HG03280 (cell line): ENCODE data around the gene TLR8.

Experiments used
- ATAC-seq: cut with Tn5 transposase; IDR thresholded peaks from one replicate; pipeline ENCODE4 v1.9.1; 2021; ENCODE audit warnings: mild to moderate bottlenecking, moderate library complexity; ENCODE audit not compliant: unreplicated experiment

TLR8 gene

DNA sequence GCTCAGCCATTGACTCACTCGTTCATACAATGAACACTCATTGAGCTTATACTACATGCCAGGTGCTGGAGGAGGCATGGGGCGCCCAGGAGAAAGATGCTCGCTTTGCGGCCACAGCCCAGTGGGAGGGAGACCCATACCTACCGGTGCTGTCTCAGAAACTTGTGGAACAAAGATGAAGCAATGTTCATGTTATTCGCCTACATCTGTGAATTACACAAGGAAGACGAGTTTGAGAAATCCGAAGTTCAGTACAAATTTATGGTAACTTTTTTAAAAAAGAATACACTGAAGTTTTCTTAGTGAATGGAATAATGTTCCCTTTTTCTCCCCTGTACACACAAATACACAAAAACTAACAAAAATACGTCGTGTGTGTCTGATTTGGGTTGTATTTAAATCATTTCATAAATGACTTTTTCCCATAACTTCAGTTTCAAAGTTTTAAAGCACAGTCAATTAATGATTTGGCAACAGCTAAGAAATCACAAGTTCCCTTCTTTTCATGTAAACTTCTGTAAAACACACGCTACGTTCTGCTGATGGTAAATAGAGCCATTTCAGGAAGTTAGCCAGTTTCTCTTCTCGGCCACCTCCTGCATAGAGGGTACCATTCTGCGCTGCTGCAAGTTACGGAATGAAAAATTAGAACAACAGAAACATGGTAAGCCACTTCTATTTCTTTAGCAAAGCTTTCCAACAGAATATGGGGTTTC, at the start of gene TLR8:
Gene TLR8, plus strand, starts transcription at position 575 of the 716 bp plus-strand sequence. Its CDS starts 87 bp downstream, at position 662.
- ATAC-seq: no peak

DNA sequence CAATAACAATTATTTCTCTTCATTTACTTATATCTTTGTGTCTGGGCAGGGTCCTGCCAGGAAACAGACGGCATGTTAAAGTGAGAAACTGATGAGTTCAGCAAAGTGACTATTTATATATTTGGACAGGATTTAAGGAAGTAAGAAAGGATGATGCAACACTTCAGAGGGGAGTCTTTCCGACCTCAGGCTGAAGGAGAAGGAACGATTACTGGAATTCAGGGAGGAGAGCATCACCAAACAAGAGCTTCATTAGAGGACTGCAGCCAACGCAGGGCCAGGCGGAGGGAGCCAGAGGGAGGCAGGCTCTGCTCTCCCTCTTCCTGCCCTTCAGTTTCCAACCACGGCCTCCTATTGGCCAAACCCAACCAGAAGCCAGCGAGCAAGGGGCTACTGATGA, 41.1 kb upstream of the TLR8 start:
- ATAC-seq: no peak

DNA sequence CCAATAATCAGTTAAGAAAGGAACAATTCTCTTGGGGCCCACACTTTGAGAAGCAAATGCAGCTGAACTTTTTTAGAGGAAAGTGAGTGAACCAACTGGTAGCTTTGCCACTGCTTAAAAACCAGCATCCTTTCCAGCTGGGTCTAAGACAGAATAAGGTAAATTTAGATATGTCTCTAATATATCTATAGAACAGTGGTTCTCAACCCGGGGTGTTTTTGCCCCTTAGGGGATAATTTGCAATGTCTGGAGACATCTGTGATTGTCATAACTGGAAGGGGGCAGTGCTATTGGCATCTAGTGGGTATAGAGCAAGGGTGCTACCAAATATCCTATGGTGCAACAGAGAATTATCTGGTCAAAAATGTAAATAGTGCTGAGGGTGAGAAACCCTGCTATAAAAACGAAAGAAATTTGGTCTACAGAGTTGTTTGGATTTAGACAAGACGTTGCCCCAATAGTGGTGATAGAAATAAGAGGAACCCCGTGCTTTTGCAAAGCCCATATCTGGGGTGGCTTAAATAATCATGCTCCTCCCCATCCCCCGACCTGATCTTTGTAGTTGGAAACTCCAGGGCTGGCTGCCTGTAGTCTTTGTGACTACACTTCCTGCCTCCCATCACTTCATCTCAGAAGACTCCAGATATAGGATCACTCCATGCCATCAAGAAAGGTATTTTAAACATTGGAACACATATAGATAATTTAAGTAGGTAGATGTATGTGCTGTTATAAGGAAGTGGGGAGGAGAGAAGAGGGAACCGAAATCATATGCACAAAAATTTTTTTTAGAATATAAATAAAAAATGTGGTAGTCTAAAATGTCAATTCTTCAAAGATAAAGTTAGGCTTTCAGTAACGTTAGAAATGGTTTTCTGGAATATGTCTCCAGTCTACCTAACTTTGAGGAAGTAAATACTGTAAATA, 39.7 kb upstream of the TLR8 start, which contains the start of gene TLR7:
Gene TLR7, plus strand, starts transcription at position 622 of the 927 bp plus-strand sequence. CDS start 507 bp downstream, outside the sequence.
- no peak for ATAC-seq

DNA sequence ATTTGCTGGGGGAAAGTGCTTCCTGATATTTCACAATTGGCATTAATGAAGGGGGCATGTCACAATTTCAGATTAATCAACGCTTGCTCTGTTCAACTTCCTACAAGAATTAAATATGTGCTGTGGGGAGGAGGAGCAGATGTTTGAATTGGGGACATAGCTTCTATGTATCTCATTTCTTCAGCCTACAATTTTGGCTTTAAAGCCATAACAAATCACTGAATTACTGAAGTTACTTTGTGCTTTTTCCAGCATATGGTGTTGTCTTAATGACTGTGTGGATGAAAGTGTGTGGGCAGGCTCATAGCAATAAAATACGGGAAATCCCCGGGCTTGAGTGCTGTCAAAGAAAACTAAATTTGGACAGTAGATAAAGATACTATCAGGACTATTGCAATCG, 38.7 kb upstream of the TLR8 start:
- ATAC-seq: no peak

DNA sequence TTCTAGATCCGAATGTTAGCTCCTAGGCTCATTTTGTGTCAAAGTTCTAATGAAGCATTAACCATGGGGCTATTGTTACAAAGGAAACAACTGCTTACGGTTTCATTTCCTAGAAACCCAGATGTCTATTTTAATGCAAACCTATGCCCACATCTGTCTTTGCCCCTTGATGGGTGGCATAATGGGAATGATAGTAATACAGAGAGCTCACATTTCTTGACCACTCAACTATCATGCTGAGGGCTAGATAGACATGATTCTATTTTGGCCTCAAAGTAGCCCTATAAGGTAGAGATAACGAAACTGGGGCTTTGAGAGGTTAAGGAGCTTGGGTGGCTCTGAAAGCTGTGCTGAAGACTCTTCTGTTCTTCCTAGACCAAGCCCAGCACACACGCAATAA, 37.7 kb upstream of the TLR8 start:
- no peak for ATAC-seq

DNA sequence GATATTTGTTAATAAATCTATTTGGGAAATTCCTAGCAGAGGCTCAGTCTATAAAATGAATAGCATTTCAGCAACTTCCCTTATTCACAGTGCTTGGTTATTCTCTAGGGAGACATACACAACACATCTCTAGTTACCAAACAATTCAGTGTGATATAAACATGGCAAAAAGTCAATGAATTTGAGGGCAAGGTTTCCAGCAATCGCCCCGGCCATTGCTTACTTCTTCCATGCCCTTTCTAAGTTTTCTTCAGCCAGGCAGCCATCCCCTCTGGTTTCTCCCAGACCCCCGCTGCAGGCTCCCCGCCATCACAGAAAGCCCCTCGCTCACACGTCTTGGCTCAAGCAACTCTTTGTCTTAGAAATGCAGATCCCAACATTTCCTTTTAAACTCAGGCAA, 35.2 kb upstream of the TLR8 start:
- ATAC-seq: no peak

DNA sequence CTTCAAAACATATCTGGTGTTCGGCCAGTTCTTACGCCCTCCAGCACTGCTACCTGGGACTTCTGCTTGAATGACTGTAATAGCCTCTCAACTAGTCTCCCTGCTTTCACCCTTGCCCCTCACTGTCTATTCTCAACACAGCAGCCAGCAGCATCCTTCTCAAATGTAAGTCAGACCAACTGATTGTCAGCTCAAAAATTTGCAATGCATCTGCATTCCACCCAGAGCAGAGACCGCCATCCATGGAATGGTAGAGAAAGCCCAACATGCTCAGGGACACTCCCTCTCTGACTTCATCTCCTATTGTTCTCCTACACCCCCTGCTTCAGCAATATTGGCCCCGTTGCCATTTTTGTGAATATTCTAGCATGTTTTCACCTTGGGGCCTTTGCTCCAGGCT, 33.7 kb upstream of the TLR8 start:
- no peak for ATAC-seq

DNA sequence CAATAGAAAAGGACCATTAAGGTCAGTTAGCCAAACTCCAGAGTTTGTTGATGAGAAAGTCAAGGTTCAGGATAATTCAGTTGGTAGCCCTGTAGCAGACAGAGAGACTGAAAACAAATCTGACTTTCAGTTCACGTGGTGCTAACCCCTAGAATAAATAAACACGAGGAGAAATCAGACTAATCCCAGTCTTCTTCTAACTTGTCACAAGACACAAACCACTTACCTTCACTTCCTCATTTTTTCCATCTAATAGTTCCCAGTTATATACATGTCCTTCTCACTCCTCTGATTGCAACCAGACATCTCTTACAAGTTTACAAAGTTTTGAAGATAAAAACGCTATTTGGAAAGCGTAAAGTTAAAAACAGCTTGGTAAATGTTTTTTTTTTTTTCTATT, 31.8 kb upstream of the TLR8 start:
- ATAC-seq: no peak

DNA sequence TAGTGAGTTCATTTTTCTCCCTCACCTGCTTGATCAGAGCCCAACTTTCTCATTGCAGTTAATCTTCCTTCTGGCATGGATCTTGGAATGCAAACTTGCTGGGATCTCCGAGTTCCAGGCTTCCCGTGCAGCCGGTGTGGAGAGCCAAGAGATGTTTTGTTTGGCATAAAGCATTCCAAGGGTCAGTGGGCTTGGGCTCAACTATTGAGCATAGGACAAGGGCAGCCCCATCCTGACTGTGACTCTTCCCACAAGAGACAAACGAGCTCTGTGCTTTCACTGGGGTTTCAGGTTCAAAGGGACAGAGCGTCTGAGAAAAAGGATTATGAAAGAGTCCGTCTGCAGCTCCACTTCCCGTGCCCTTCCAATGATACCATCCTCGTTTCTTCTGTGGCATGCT, 29.0 kb upstream of the TLR8 start:
- ATAC-seq: no peak

DNA sequence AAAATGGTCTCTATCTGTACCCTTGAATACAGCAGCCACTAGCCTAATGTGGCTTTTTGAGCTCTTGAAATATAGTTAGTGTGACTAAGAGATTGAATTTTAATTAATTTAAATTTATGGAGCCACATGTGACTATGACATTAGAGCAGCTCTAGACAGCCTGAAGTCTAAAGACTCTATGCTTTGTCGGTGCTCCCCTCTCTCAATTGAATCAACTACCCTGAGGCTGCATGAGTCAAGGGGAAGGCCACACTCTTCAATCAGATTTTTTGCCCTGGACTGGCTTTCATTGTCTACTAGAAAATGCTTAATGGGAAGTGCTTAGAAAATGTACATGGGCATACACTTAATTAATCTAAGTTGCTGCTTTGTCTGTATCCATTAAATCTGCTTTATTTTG, 27.9 kb upstream of the TLR8 start:
- no peak for ATAC-seq

DNA sequence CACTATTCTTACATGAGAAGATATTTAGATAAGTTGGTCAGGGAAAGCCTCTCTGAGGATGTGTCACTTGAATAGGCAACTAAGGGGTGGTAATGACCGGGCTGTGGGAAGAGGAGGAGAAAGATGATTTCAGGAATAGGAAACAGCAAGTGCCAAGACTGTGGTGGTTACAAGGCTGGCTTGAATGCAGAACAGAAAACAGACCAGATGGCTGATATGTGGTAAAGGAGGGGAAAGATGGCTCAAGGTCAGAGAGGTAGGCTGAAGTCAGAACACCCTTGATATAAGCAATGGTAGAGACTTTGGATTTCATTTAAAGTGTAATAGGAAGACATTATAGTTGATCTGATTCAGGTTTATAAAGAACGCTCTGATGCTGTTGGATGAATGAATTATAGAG, 24.5 kb upstream of the TLR8 start:
- ATAC-seq: no peak

DNA sequence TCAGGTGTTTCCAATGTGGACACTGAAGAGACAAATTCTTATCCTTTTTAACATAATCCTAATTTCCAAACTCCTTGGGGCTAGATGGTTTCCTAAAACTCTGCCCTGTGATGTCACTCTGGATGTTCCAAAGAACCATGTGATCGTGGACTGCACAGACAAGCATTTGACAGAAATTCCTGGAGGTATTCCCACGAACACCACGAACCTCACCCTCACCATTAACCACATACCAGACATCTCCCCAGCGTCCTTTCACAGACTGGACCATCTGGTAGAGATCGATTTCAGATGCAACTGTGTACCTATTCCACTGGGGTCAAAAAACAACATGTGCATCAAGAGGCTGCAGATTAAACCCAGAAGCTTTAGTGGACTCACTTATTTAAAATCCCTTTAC, 20.9 kb upstream of the TLR8 start:
- no peak for ATAC-seq

DNA sequence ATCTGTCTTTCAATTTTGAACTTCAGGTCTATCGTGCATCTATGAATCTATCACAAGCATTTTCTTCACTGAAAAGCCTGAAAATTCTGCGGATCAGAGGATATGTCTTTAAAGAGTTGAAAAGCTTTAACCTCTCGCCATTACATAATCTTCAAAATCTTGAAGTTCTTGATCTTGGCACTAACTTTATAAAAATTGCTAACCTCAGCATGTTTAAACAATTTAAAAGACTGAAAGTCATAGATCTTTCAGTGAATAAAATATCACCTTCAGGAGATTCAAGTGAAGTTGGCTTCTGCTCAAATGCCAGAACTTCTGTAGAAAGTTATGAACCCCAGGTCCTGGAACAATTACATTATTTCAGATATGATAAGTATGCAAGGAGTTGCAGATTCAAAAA, 19.9 kb upstream of the TLR8 start:
- no peak for ATAC-seq

DNA sequence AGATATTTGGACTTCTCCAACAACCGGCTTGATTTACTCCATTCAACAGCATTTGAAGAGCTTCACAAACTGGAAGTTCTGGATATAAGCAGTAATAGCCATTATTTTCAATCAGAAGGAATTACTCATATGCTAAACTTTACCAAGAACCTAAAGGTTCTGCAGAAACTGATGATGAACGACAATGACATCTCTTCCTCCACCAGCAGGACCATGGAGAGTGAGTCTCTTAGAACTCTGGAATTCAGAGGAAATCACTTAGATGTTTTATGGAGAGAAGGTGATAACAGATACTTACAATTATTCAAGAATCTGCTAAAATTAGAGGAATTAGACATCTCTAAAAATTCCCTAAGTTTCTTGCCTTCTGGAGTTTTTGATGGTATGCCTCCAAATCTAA, 19.3 kb upstream of the TLR8 start:
- ATAC-seq: no peak

DNA sequence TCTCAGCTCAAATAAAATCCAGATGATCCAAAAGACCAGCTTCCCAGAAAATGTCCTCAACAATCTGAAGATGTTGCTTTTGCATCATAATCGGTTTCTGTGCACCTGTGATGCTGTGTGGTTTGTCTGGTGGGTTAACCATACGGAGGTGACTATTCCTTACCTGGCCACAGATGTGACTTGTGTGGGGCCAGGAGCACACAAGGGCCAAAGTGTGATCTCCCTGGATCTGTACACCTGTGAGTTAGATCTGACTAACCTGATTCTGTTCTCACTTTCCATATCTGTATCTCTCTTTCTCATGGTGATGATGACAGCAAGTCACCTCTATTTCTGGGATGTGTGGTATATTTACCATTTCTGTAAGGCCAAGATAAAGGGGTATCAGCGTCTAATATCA, 18.7 kb upstream of the TLR8 start:
- ATAC-seq: no peak

DNA sequence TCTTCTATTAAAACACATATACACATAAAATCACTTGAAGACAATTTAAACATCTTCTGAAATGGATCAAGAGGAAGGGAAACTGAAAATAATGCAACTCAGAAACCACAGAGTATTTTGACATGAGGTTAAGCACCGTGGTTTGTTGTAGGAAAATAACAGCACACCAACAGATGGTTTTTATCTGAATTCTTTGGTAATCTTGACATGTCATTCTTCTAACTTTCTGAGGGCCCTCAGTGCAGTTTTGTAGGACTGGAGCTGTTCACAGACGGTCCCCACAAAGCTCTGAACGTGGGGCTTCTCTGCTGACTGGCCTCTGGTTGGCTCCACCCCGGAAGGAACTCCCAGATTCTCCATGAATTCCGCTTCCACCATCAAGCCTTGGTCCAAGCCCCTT, 16.0 kb upstream of the TLR8 start:
- ATAC-seq: peak; percentile 55

DNA sequence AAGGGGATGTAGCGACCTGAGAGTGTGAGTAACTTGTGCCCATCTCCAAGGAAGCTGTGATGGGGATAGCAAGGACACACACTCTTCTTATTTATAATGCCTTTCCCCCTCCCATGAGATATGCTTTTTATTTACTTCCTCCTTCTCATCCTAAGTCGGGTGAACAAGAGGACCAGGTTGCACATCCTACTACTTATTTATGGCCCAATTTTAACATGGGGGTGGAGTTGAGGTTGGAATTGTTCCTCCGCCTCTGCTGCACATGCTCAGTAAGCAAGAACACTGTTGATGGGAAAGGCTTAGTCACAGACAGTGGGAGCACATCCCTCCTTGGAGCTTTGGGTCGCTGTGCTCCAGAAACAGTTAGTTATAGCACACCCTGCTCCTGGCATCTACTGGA, 15.2 kb upstream of the TLR8 start:
- no peak for ATAC-seq

DNA sequence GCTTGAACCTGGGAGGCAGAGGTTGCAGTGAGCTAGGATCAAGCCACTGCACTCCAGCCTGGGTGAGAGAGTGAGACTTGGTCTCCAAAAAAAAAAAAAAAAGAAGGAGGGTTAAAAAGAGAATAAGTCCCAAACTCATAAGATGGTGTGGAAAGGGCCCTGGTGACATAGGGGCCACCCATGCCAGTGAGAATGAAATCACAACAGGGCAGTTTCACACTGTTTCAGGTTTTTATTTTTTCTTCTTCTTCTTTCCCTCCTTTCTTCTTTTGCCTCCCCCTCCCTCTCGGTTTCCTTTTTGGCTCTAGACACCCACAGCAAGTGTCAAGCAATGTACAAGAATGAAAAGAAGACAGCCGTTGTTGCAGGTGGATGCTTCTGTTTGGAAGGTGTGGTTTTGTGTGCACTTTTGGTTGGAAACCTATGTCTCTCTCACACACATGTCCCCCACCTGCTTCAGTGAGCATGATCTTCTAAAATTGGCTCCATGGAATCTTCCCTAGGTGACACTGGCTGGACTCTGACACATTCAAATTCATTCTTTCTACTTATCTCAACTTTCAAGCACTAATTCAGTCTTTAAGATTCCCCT, 14.4 kb upstream of the TLR8 start:
- ATAC-seq: peak; percentile 53

DNA sequence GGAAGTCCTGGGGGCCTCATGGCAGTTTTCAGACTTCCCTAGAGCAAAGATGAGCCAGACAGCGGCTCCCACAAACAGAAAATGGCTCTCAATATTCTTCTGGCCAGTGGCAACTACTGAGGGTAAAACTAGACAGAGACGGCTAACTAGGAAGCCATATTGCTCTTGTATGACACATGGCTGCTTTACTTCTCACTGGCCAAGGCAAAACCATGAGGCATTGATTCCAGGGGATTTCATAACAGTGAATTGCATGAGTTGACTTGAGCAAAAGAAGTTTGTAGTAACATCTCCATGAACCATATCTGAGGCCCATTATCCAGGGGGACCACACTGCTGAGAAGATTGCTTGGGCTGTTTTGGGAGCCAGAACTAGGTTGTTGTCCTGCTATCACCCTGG, 13.7 kb upstream of the TLR8 start:
- no peak for ATAC-seq

DNA sequence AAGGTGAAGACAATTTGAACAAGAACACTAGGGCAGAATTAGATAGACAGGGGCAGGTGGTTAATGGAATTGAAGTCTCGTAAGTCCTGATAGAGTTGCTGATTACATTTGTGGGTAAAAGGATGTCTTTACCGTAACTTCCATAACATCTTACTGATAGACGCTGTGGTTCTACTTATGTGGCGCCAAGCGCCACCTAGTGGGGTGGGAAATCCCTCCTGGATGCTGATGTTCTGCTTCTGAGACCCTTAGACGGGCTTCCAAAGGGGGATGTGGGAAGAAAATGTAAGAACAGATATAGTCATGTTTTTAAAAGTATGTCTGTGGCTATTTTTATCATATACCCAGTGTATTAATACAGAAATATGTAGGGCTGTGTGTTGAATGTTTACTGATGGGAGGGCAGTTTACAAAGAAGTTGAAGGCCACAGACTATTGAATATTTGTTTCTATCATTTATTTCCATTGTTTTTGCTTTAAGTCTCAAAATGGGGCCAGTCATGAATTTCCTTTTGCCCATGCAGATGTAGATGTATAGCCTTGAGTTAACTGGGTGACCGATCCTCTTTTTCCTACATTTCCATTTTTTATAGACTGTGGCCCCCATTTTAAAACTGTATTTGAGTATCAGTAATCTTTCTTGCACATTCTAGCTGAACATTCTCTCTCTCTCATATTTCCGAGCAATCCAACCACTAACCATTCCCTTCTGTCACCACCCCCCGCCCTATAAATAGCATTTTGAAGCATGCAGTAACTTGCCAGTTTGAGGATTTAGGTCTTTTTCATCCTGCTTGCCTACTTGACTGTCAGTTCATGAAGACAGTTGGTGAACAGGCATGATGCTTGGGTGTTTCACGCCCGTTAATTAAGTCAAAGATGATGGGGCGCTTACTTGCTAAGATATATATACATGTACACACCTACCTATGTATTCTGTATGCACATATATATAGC, 12.1 kb upstream of the TLR8 start:
- ATAC-seq: no peak

DNA sequence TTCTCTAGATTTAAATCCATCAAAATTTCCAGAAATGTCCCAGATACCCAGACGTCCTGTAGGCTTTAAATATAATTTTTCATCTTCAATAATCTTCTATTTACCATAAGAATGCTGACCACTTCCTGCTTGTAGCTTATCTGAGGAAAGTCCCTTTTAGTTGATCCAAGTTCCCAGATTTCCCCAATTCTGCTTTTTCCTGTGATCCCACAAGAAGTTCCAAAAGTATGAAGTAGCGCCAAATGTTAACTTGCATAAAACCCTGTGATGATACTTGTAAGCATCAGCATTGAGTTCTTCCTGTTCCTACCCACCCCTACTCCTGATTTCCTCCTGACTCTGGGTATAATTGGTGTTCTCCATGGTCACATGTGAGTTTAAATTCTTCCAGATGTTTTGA, 10.6 kb upstream of the TLR8 start:
- no peak for ATAC-seq
